ENCODE results near the gene DUSP22. TPM values are rescaled to one million over a fixed set of nuclear protein-coding genes. Genes with fewer than 3 reads are reported as not detected.

The DUSP22 gene
- total and polyA plus RNA-seq, 2 of the 8 experiments (the other 6 are each of a cell fraction or from before 2014, with no cell fraction given), result 15.5 to 32.4 TPM

DNA sequence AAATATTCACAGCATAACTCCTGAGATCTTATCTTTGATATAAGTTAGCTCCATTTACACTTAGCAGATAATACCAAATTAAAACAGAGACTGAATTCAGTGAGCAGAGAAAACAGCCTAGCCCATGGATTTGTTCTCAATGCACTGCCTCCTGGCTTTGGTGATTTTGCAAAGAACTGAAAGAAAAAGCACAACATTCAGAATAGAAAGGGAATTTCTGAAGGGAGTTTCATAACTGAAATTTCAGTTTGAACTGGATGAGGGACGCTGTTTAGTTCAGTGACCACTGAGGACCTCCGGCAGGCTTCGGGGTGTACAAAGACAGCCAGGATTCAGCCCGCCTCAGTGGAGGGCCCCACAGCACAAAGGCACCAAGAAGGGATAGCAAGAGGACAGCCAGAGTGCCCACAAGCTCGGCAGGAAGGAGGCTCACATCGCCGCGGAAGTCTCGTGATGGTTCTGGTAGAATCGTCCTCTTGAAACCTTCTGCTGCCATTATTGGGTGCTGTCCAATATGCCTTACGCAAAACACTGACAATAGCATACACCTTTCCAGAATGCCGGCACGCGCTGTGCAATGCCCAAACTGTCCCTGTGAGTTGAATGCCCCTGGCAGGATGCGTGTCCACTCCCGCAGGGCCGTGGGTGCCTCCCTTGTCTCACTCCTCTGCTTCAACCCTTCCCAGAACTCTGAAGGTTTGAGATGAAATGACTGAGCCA is 89.6 kb downstream of the DUSP22 start (continued):
- TF ChIP-seq, protein P1, sequence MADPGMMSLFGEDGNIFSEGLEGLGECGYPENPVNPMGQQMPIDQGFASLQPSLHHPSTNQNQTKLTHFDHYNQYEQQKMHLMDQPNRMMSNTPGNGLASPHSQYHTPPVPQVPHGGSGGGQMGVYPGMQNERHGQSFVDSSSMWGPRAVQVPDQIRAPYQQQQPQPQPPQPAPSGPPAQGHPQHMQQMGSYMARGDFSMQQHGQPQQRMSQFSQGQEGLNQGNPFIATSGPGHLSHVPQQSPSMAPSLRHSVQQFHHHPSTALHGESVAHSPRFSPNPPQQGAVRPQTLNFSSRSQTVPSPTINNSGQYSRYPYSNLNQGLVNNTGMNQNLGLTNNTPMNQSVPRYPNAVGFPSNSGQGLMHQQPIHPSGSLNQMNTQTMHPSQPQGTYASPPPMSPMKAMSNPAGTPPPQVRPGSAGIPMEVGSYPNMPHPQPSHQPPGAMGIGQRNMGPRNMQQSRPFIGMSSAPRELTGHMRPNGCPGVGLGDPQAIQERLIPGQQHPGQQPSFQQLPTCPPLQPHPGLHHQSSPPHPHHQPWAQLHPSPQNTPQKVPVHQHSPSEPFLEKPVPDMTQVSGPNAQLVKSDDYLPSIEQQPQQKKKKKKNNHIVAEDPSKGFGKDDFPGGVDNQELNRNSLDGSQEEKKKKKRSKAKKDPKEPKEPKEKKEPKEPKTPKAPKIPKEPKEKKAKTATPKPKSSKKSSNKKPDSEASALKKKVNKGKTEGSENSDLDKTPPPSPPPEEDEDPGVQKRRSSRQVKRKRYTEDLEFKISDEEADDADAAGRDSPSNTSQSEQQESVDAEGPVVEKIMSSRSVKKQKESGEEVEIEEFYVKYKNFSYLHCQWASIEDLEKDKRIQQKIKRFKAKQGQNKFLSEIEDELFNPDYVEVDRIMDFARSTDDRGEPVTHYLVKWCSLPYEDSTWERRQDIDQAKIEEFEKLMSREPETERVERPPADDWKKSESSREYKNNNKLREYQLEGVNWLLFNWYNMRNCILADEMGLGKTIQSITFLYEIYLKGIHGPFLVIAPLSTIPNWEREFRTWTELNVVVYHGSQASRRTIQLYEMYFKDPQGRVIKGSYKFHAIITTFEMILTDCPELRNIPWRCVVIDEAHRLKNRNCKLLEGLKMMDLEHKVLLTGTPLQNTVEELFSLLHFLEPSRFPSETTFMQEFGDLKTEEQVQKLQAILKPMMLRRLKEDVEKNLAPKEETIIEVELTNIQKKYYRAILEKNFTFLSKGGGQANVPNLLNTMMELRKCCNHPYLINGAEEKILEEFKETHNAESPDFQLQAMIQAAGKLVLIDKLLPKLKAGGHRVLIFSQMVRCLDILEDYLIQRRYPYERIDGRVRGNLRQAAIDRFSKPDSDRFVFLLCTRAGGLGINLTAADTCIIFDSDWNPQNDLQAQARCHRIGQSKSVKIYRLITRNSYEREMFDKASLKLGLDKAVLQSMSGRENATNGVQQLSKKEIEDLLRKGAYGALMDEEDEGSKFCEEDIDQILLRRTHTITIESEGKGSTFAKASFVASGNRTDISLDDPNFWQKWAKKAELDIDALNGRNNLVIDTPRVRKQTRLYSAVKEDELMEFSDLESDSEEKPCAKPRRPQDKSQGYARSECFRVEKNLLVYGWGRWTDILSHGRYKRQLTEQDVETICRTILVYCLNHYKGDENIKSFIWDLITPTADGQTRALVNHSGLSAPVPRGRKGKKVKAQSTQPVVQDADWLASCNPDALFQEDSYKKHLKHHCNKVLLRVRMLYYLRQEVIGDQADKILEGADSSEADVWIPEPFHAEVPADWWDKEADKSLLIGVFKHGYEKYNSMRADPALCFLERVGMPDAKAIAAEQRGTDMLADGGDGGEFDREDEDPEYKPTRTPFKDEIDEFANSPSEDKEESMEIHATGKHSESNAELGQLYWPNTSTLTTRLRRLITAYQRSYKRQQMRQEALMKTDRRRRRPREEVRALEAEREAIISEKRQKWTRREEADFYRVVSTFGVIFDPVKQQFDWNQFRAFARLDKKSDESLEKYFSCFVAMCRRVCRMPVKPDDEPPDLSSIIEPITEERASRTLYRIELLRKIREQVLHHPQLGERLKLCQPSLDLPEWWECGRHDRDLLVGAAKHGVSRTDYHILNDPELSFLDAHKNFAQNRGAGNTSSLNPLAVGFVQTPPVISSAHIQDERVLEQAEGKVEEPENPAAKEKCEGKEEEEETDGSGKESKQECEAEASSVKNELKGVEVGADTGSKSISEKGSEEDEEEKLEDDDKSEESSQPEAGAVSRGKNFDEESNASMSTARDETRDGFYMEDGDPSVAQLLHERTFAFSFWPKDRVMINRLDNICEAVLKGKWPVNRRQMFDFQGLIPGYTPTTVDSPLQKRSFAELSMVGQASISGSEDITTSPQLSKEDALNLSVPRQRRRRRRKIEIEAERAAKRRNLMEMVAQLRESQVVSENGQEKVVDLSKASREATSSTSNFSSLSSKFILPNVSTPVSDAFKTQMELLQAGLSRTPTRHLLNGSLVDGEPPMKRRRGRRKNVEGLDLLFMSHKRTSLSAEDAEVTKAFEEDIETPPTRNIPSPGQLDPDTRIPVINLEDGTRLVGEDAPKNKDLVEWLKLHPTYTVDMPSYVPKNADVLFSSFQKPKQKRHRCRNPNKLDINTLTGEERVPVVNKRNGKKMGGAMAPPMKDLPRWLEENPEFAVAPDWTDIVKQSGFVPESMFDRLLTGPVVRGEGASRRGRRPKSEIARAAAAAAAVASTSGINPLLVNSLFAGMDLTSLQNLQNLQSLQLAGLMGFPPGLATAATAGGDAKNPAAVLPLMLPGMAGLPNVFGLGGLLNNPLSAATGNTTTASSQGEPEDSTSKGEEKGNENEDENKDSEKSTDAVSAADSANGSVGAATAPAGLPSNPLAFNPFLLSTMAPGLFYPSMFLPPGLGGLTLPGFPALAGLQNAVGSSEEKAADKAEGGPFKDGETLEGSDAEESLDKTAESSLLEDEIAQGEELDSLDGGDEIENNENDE (IDR thresholded peaks at IDR 0.05; ENCODE audit: insufficient replicate concordance, low read length), result no peak
- TF ChIP-seq EGR1 (IDR thresholded peaks at IDR 0.05; ENCODE audit: borderline replicate concordance, low read depth, low read length) (no peak), KDM5A (IDR thresholded peaks at IDR 0.05; ENCODE audit: low read length) (no peak), SRF (IDR thresholded peaks at IDR 0.05; ENCODE audit: low read depth, low read length) (no peak), TCF12 (IDR thresholded peaks at IDR 0.05; ENCODE audit: low read depth, low read length) (no peak), RNF2 (IDR thresholded peaks at IDR 0.05; ENCODE audit: borderline replicate concordance, low read depth, low read length, missing control alignments, poor library complexity, severe bottlenecking) (no peak), JUN (IDR thresholded peaks at IDR 0.05; ENCODE audit: low read depth, low read length) (no peak), POLR2A (IDR thresholded peaks at IDR 0.05; ENCODE audit: control extremely low read depth in 1 of 2, low read depth in 2 of 2, low read length in 2 of 2) (no peak)
- TF ChIP-seq, protein P2, sequence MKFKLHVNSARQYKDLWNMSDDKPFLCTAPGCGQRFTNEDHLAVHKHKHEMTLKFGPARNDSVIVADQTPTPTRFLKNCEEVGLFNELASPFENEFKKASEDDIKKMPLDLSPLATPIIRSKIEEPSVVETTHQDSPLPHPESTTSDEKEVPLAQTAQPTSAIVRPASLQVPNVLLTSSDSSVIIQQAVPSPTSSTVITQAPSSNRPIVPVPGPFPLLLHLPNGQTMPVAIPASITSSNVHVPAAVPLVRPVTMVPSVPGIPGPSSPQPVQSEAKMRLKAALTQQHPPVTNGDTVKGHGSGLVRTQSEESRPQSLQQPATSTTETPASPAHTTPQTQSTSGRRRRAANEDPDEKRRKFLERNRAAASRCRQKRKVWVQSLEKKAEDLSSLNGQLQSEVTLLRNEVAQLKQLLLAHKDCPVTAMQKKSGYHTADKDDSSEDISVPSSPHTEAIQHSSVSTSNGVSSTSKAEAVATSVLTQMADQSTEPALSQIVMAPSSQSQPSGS (IDR thresholded peaks at IDR 0.05; ENCODE audit: low read length), result no peak
